ENCODE data around the gene EGFLAM.

EGFLAM gene

GRCh38 chr5:38341641-38342040, 83.3 kb downstream of the EGFLAM start:
- TF ChIP-seq CTCF (IDR thresholded peaks at IDR 0.05; ENCODE audit: control insufficient read depth, insufficient read depth, low read depth, low read length, missing control alignments), result no peak
- no peak for DNase-seq (ENCODE audit: low read depth)
- H3K4me3 ChIP-seq (ENCODE audit: control insufficient read depth, low read depth, low read length), result no peak overlapping the region

GRCh38 chr5:38342261-38342660, 83.9 kb downstream of the EGFLAM start:
- no peak overlapping the region for H3K4me3 ChIP-seq (ENCODE audit: control insufficient read depth, low read depth, low read length)
- no peak for DNase-seq (ENCODE audit: low read depth)
- no peak for TF ChIP-seq CTCF (IDR thresholded peaks at IDR 0.05; ENCODE audit: control insufficient read depth, insufficient read depth, low read depth, low read length, missing control alignments)

- H3K4me3 ChIP-seq (ENCODE audit: control insufficient read depth, low read depth, low read length), result no peak overlapping the region
- no peak for DNase-seq (ENCODE audit: low read depth)
- no peak for TF ChIP-seq CTCF (IDR thresholded peaks at IDR 0.05; ENCODE audit: control insufficient read depth, insufficient read depth, low read depth, low read length, missing control alignments)
These were observed 86.5 kb downstream of the EGFLAM start for GRCh38 chr5:38344891-38345290.

GRCh38 chr5:38346593-38346992, 88.2 kb downstream of the EGFLAM start:
- DNase-seq (ENCODE audit: low read depth), result no peak
- TF ChIP-seq CTCF (IDR thresholded peaks at IDR 0.05; ENCODE audit: control insufficient read depth, insufficient read depth, low read depth, low read length, missing control alignments), result no peak
- no peak overlapping the region for H3K4me3 ChIP-seq (ENCODE audit: control insufficient read depth, low read depth, low read length)

DNA sequence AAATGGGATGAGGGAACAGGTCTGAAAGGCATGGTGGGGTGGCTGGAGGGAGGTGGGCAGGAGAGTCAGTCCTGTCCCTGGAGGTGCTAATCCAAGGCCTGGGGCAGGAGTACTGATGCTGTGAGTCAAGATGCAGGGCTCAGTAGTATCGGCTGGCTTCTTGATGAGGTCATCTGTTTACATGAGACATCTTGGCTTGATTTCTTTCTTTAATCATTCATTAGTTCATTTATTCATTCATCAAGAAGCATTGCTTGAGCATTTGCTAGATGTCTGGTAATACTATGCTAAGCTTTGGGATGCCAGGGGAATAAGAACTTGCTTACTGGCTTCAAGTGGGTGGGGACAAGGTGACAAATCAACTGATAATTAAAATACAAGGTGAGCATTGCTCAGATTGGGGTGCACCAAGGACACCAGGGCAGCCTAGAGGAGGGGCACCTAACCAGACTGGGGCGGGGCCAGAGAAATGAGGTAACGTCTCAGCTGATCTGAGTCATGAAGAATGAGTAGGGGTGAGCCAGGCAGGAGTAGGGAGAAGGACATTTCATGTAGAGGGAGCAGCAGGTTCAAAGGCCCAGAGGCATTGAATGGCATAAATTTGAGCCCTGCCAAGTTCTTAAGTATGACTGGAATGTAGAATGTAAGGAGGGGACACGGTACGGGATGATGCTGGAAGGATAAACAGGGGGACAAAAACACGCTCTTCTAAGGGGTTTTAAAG, 88.8 kb downstream of the EGFLAM start:
- no peak for DNase-seq (ENCODE audit: low read depth)
- H3K4me3 ChIP-seq (ENCODE audit: control insufficient read depth, low read depth, low read length), result no peak overlapping the region
- TF ChIP-seq CTCF (IDR thresholded peaks at IDR 0.05; ENCODE audit: control insufficient read depth, insufficient read depth, low read depth, low read length, missing control alignments), result no peak

DNA sequence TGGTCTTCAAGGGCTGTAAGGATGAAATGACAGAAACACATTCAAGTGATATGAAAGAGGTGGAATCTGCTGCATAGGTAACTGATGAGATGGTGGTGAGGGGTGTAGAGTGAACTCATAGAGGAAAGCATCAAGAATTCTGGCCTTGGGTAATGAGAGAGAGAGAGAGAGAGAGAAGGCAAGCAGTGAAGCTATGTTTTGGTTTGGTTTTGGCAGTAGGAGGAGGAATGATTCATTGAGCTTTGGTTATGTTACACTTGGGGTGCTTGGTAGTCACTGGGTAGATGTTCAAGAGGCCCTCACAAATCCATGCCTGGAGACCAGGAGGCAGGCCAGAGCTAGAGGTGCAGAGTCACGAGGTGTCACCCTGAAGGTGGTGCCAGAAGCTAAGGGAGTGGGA, 89.5 kb downstream of the EGFLAM start:
- no peak for TF ChIP-seq CTCF (IDR thresholded peaks at IDR 0.05; ENCODE audit: control insufficient read depth, insufficient read depth, low read depth, low read length, missing control alignments)
- no peak overlapping the region for H3K4me3 ChIP-seq (ENCODE audit: control insufficient read depth, low read depth, low read length)
- DNase-seq (ENCODE audit: low read depth), result no peak

Measured in AG09309 (cell line).